Bladder microvascular endothelial cell (primary cell): Measurements from ENCODE around the gene TDP2. TPM values are rescaled to one million over a fixed set of nuclear protein-coding genes. Genes with fewer than 3 reads are reported as not detected.

ENCODE experiments used
- total RNA-seq: library from RNA; depleted of rRNA; stranded (reverse); fragments of >200 nt; gene quantifications from 2 replicates; pipeline ENCODE4 v1.2.3, GENCODE V29; 2014

The TDP2 gene, protein sequence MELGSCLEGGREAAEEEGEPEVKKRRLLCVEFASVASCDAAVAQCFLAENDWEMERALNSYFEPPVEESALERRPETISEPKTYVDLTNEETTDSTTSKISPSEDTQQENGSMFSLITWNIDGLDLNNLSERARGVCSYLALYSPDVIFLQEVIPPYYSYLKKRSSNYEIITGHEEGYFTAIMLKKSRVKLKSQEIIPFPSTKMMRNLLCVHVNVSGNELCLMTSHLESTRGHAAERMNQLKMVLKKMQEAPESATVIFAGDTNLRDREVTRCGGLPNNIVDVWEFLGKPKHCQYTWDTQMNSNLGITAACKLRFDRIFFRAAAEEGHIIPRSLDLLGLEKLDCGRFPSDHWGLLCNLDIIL
- 18.1 and 27.6 TPM in 2 replicates for total RNA-seq

DNA sequence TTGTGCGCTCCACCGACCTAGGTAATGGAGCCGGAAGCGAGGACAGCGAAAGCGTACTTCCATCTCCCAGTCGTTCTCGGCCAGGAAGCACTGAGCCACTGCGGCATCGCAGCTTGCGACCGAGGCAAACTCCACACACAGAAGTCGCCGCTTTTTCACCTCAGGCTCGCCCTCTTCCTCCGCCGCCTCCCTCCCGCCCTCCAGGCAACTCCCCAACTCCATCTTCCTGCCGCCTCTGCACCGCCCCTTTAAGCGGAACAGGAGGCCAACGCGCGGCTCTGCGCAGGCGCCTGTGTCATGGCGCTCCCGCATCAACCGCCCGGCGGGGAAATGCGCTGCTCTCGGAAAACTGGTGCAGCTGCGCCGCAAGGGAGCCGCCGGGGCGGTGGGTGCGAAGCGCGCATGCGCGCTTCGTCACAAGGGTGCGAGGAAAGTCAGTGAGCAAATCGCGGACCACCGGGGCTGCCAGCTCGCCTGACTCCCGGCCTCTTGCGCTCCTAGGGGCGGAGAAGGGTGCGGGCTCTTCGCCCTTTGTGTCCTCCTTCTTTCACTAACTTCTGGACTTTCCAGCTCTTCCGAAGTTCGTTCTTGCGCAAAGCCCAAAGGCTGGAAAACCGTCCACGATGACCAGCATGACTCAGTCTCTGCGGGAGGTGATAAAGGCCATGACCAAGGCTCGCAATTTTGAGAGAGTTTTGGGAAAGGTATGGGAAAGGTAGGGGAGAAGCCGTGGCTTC is at the start of gene TDP2, which contains the start of gene ACOT13:
TSS of gene TDP2 (minus strand) at position 259 of the 737 bp plus-strand sequence. CDS start at position 222, 37 bp downstream.
TSS of gene ACOT13 (plus strand) at position 437 of the 737 bp plus-strand sequence. CDS start at position 624, 187 bp downstream.

Other genes with a start within 250 kb of the TDP2 start
- 0.06 TPM in 1 of 2 replicates, not detected in the other for gene GPLD1, start 177.3 kb downstream of the TDP2 start, total RNA-seq
- gene ALDH5A1, start 171.9 kb downstream of the TDP2 start, total RNA-seq, result 0.49 and 0.94 TPM in 2 replicates
- gene KIAA0319, start 20.7 kb downstream of the TDP2 start, total RNA-seq, result under 0.01 TPM in 1 of 2 replicates, not detected in the other
- gene ACOT13, start 178 bp upstream of the TDP2 start, total RNA-seq, result 3.9 and 8.9 TPM in 2 replicates
- gene C6orf62, start 52.3 kb upstream of the TDP2 start, total RNA-seq, result 68.8 and 130 TPM in 2 replicates
- 24.9 and 30.1 TPM in 2 replicates for gene GMNN, start 108.0 kb upstream of the TDP2 start, total RNA-seq
- gene ARMH2, start 132.0 kb upstream of the TDP2 start, total RNA-seq, result not detected in 2 replicates